Breast epithelium (tissue), 3 donors: ENCODE measurements around the gene MSN.

Experiments used
- POLR2A ChIP-seq: fragments of 450-650 bp; IDR thresholded peaks from one replicate; pipeline ENCODE4 v1.6.1; 2016; ENCODE audit warnings: antibody characterized with exemption, mild to moderate bottlenecking, moderate library complexity
- POLR2AphosphoS5 ChIP-seq, 3 donors: sonication (generic); formaldehyde crosslinking; IDR thresholded peaks; one replicate each; pipeline ENCODE4 v1.6.1; 2017; ENCODE audit warnings: antibody characterized with exemption in 3 of 3
- TF ChIP-seq, protein P1 (sequence below), 3 donors: fragments of 450-650 bp; IDR thresholded peaks; one replicate each; pipeline ENCODE4 v1.5.1; 2016 to 2017; ENCODE audit warnings: antibody characterized with exemption in 3 of 3, mild to moderate bottlenecking in 3 of 3, moderate library complexity in 3 of 3

DNA sequence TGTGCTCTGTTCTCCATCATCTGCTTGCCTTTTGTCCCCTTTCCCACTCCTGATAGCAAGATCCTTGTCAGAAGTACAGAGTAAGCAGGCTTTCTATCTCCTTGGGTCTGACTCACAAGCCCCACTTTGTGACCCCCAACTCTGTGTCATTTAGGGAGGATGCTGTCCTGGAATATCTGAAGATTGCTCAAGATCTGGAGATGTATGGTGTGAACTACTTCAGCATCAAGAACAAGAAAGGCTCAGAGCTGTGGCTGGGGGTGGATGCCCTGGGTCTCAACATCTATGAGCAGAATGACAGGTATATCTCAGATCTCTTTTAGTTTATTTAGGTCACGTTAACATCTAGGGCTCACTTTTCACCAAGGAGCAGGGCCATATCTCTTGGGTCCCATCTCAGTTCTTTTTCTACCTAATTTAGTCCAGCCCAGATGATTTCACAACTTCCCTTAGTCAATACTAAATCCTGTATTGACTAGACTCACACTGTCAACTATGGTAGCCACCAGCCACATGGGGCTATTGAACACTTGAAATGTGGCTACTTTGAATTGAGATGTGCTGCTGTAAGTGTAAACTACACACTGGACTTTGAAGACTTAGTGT lies 64.3 kb downstream of the MSN start:
- TF ChIP-seq, protein P1, sequence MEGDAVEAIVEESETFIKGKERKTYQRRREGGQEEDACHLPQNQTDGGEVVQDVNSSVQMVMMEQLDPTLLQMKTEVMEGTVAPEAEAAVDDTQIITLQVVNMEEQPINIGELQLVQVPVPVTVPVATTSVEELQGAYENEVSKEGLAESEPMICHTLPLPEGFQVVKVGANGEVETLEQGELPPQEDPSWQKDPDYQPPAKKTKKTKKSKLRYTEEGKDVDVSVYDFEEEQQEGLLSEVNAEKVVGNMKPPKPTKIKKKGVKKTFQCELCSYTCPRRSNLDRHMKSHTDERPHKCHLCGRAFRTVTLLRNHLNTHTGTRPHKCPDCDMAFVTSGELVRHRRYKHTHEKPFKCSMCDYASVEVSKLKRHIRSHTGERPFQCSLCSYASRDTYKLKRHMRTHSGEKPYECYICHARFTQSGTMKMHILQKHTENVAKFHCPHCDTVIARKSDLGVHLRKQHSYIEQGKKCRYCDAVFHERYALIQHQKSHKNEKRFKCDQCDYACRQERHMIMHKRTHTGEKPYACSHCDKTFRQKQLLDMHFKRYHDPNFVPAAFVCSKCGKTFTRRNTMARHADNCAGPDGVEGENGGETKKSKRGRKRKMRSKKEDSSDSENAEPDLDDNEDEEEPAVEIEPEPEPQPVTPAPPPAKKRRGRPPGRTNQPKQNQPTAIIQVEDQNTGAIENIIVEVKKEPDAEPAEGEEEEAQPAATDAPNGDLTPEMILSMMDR (IDR thresholded peaks at IDR 0.05): no peak
- TF ChIP-seq POLR2A (no peak), POLR2AphosphoS5 (IDR thresholded peaks at IDR 0.05) (no peak)
